ENCODE data around the gene DEPDC5. TPM values are rescaled to one million over a fixed set of nuclear protein-coding genes. Genes with fewer than 3 reads are reported as not detected.

DEPDC5 gene
- total and polyA plus RNA-seq, 12 donors = 14.4 to 35.9 (median 23.1) TPM

- TF ChIP-seq POLR2A (IDR thresholded peaks at IDR 0.05) (no peak), CTCF (IDR thresholded peaks at IDR 0.05) (no peak)
- Histone ChIP-seq H3K27ac (peak overlapping the region in 3 of 5 donors; percentile 88 to 100 (median 93)), H3K27me3 (no peaks in the 10 kb centered on the region), H3K36me3 (replicated peaks in 1 of 2) (peaks cover 0 to 25% of the 10 kb centered on the region in 2 donors), H3K4me1 (replicated peaks in 1 of 2) (peaks cover 0 to 40% of the 10 kb centered on the region in 2 donors), H3K4me3 (peak overlapping the region in 2 of 4 donors; percentile 79 to 98), H3K9me3 (replicated peaks in 1 of 3) (no peaks in the 10 kb centered on the region)
- DNase-seq = no peak
- intact Hi-C loops (cut with DNase I) = loop anchor here in 1 of 2 donors (10.0 kb wide), 1 partner anchor 281 kb away; the partner anchor contains the start of gene PISD
- 45 to 53% (median 50%) methylated on average over 8 of the region's 8 CpGs for WGBS, 4 donors
Observed at GRCh38 chr22:31945971-31946680, 192.3 kb downstream of the DEPDC5 start.

- no peak for DNase-seq
- Histone ChIP-seq H3K36me3 (replicated peaks in 1 of 2) (peaks cover 0 to 28% of the 10 kb centered on the region in 2 donors), H3K4me1 (replicated peaks in 1 of 2) (peaks cover 9 to 52% of the 10 kb centered on the region in 2 donors), H3K27me3 (no peaks in the 10 kb centered on the region), H3K9me3 (replicated peaks in 1 of 3) (no peaks in the 10 kb centered on the region), H3K4me3 (no peak overlapping the region), H3K27ac (peak overlapping the region in 1 of 5 donors; percentile 93)
- intact Hi-C loops (cut with DNase I) = loop anchor here in 1 of 2 donors (10.0 kb wide), 1 partner anchor 282 kb away; the partner anchor contains the start of gene PISD
- no peak for TF ChIP-seq POLR2A (IDR thresholded peaks at IDR 0.05)
- peak in 5 of 6 experiments; percentile 5 to 38 (median 33) for TF ChIP-seq CTCF (IDR thresholded peaks at IDR 0.05)
- WGBS, 4 donors = 17 to 49% (median 45%) methylated on average over 2 of the region's 2 CpGs
Observed at GRCh38 chr22:31947296-31947695, 193.5 kb downstream of the DEPDC5 start.

- intact Hi-C loops (cut with DNase I) = loop anchor here in 1 of 2 donors (10.0 kb wide), 1 partner anchor 283 kb away; the partner anchor contains the start of gene PISD
- TF ChIP-seq CTCF (IDR thresholded peaks at IDR 0.05) = no peak
- no peak for TF ChIP-seq POLR2A (IDR thresholded peaks at IDR 0.05)
- Histone ChIP-seq H3K27ac (no peak overlapping the region), H3K4me1 (replicated peaks in 1 of 2) (peaks cover 16 to 59% of the 10 kb centered on the region in 2 donors), H3K27me3 (no peaks in the 10 kb centered on the region), H3K4me3 (no peak overlapping the region), H3K9me3 (replicated peaks in 1 of 3) (no peaks in the 10 kb centered on the region), H3K36me3 (replicated peaks in 1 of 2) (peaks cover 0 to 28% of the 10 kb centered on the region in 2 donors)
- 45 to 69% (median 62%) methylated on average over 8 of the region's 8 CpGs for WGBS, 4 donors
- DNase-seq = no peak
Observed at GRCh38 chr22:31948002-31948401, 194.2 kb downstream of the DEPDC5 start.

- peaks cover 0 to 28% of the 10 kb centered on the region in 2 donors for H3K36me3 ChIP-seq (replicated peaks in 1 of 2)
- H3K27ac ChIP-seq = no peak overlapping the region
- no peak for TF ChIP-seq POLR2A (IDR thresholded peaks at IDR 0.05)
- TF ChIP-seq CTCF (IDR thresholded peaks at IDR 0.05) = no peak
- DNase-seq = no peak
- H3K9me3 ChIP-seq (replicated peaks in 1 of 3) = no peaks in the 10 kb centered on the region
- H3K4me3 ChIP-seq = no peak overlapping the region
- 57 to 84% (median 64%) methylated on average over 4 of the region's 4 CpGs for WGBS, 4 donors
- H3K27me3 ChIP-seq = no peaks in the 10 kb centered on the region
- intact Hi-C loops (cut with DNase I) = no loop called here
- H3K4me1 ChIP-seq (replicated peaks in 1 of 2) = peaks cover 24 to 64% of the 10 kb centered on the region in 2 donors
Observed at GRCh38 chr22:31950226-31950625, 196.4 kb downstream of the DEPDC5 start.
